Stimulated activated CD8-positive, alpha-beta memory T cell treated with anti-CD3 and anti-CD28 coated beads, Interleukin-12 subunit alpha, Interleukin-12 subunit beta, amount 100 ng/mL, for 1 hour (primary cell): ENCODE results near the gene POLN.
"Not testable (repeated sequence)": the region's sequence is repeated elsewhere in the genome, so short reads cannot be mapped to it uniquely, and the experiment has no call there.

Experiments
- DNase-seq: peaks from one replicate; pipeline ENCODE4 v3.0.0-alpha.2; 2020; ENCODE audit warnings: low read depth

Gene POLN

GRCh38 chr4:2220016-2220630, 21.8 kb downstream of the POLN start:
- DNase-seq, result peak; percentile 67

DNA sequence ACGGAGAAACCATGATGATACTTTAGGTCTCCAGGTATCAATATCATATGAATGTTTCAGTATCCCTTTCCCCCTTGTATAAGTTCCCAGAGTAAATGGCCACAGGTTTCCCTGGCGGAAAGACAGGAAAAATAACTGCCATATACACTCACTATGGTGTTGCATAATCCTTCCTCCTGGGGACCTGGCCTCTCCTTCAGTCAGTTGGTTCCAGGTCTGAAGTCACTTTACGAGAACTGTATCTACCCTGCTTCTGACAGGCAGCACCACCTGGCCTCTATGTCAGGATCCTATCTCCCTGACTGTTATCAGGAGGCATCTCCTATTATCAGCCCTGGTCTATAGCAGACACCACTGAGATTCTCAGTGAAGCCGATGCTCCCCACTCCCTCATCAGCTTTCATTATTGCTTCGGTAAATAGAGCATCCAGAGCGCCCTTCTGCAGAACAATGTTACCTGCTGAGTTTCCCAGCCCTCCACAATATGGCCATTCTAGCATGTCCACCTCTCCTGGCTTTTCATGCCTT, 22.6 kb downstream of the POLN start:
- DNase-seq, result no peak

GRCh38 chr4:2218436-2218835, 23.5 kb downstream of the POLN start:
- DNase-seq, result no peak

DNA sequence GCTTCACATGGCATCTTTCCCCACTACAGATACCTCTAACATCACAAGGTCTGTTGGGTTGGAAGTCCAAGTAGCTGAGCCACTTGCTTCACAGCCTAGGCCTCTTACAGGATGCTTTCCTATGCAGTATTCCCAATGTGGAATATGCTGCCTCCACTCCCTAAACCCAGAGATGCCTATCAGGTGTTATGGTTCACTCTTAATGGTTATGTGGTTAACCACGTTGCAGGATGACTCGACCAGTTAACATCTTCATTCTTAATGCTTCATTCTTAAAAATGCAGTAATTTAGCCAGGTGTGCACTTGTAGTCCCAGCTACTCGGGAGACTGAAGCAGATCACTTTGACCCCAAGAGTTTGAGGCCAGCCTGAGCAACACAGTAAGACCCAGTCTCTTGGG, 24.2 kb downstream of the POLN start:
- DNase-seq, result no peak

- no peak for DNase-seq
Measured at GRCh38 chr4:2212831-2213230, 29.1 kb downstream of the POLN start.

- DNase-seq, result not testable (repeated sequence)
Measured at GRCh38 chr4:2202789-2203188, 39.1 kb downstream of the POLN start.

DNA sequence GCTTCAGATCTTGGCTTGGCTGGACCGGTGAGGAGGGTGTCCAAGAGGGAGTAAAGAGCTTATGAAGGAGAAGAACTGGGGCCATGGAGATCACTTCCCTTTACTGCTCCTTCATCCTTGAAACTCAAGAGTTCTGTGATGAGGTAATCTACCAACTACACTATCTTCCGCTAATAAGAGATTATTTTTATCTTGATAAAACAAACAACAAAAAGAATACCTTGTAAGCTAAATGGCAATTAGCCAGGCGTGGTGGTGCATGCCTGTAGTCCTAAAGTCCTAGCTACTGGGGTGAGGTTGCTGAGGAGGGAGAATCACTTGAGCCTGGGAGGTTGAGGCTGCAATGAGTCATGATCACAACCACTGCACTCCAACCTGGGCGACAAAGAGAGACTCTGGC, 47.4 kb downstream of the POLN start:
- no peak for DNase-seq

DNA sequence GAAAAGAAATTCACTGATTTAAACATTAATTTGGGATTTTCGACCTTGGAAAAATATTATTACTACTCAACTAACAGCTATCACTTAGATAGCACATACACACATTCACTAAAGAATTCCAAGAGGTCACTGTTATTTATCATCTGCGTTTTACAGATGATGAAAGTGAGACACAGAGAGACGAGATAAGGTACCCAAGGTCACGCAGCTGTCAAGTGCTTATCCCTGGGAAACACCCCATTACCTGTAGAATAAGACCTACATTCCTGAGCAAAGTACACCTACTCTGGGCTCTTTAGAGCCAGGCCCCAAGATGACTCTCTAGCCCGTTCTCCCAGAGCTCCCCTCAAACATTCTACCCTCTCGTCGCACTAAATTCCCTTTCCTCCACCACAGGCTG, 48.6 kb downstream of the POLN start:
- DNase-seq, result no peak

DNA sequence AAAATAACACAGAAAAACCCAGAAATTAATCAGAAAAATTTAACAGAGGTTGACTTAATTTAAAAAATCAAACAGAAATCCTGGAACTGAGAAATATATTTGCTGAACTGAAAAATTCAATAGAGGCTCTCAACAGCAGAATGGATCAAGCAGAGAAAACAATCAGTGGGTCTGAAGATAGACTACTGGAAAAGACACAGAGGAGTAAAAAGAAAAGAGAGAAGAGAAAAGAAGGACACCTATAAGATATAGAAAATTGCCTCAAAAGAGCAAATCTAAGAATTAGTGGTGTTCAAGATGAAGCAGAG, 55.1 kb downstream of the POLN start:
- DNase-seq, result no peak

GRCh38 chr4:2186133-2186864, 55.6 kb downstream of the POLN start:
- DNase-seq, result no peak

DNA sequence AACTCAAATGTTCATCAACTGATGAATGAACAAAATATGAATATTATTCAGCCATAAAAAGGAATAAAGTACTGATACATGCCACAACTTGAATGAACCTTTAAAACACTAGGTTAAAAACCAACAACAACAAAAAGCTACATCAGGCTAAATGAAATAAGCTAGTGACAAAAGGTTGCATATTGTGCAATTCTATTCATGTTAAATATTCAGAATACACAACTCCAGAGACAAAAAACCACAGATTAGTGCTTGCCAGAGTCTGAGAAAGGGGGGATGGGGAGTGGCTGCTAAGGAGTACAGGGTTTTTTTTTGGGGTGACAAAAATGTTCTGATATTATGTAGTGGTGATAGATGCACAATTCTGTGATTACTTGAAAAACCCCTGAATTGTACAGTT, 58.5 kb downstream of the POLN start:
- DNase-seq, result no peak

DNA sequence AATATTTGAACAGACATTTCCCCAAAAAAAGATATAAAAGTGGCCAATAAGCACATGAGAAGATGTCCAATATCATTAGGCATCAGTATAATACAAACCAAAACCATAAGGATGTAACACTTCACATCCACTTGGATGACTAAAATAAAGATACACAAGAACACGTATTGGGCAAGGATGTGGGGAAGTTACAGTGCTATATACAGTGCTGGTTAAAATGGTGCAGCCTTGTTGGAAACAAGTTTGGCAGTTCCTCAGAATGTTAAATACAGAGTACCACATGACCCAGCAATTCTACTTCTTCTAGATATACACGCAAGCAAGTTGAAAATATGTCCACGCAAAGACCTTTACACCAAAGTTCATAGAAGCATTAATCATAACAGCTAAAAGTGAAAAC, 58.9 kb downstream of the POLN start:
- no peak for DNase-seq

GRCh38 chr4:2180410-2180809, 61.5 kb downstream of the POLN start:
- no peak for DNase-seq

- no peak for DNase-seq
Measured at GRCh38 chr4:2179717-2180116, 62.2 kb downstream of the POLN start.

- no peak for DNase-seq
Measured at GRCh38 chr4:2178986-2179385, 62.9 kb downstream of the POLN start.

DNA sequence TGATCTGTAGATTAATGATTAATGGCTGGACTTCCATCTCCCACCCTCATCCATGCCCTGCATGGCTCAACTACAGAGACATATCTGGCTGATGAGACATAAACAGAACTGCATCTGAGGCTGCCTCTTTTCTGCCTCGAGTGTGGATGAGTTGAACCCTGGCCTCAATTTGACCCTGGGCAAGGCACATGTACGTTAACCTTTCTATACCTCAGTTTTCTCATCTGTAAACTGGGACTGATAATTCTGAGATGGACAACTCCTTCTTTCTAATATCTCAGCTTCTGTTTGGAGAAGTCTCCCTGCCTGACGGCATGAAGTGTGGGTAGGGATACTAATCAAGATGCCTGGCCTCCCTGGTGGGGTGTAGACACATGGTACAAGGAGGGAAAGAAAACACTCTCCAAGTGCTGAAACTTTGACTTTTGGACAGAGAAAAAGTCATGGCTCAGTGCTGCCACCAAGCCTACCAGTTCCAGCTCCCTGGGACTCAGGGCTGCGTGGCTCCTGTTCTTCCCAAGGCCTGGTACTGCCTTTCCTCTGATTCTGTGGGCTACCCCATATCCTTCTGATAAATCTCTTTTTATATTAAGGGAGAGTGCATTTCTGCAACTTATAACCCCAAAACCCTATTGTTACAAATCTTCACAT, 64.4 kb downstream of the POLN start:
- DNase-seq, result no peak

- no peak for DNase-seq
Measured at GRCh38 chr4:2175990-2176698, 65.8 kb downstream of the POLN start.

- no peak for DNase-seq
Measured at GRCh38 chr4:2174061-2174460, 67.9 kb downstream of the POLN start.

- DNase-seq, result no peak
Measured at GRCh38 chr4:2172627-2173231, 69.2 kb downstream of the POLN start.

DNA sequence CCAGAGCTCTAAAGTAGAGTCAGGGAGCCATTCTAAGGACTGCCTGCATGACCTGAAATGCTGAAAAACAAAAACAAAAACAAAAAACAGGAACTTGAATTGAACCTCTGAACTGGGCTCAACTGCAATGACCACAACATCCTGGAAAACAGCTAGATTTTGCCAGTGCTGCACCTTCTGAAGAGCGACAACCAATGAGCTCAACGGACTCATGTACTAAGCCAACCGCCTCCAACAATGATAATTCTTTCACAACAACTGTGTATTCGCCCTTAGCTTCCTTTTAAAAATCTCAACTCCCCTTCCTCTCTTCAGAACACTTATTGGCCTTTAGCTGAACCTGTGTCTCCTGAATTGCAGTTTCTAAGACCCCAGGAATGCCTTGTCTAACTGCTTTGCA, 69.8 kb downstream of the POLN start:
- no peak for DNase-seq

DNA sequence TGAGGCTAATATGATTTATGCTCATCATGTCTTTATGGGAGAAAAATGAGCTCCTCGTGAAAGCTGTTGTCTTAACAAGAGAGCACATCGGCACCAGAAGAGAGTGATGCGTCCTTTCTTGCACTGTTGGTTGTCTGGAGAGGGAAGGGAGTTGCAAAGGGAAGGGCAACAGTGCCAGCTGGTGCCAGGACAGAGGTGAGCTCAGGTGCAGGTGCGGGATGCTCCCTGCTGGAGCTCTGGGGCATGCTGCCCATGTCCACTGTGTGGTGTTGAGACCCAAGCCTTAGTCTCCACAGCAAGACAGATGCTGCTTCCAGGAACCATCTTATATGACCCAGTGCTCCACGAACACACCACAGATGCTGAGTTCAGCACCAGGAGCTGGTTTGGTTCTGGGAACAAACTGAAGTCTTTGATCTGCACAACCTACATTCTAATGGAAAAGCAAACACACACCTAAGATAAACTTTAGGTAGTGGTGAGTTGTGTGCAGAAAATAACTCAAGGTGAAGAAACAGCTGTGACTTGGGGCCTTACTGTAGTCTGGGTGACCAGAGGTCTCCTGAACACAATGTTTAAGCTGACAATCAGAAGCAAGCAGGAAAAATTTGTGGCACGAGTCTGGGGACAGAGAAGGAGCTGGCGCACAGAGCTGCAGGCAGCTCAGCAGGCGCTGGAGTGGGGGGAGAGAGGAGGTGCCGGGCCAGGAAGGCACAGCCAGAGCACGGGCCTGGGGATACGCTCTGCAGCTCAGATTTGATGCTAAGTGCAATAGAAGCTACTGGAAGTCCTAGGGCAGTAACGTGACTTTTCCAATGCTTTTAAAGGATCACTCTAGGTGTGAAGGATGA, 73.2 kb downstream of the POLN start:
- no peak for DNase-seq
